HG02588 (cell line): ENCODE data around the gene TLE1.
"Not testable (repeated sequence)": the region's sequence is repeated elsewhere in the genome, so short reads cannot be mapped to it uniquely, and the experiment has no call there.

Source experiments
- ATAC-seq: cut with Tn5 transposase; IDR thresholded peaks from one replicate; pipeline ENCODE4 v1.9.1; 2021; ENCODE audit warnings: mild to moderate bottlenecking, moderate library complexity; ENCODE audit not compliant: unreplicated experiment

The TLE1 gene

GRCh38 chr9:81623778-81624177 lies 65.6 kb downstream of the TLE1 start:
- ATAC-seq = no peak

- ATAC-seq = no peak
Observed at GRCh38 chr9:81622471-81623255, 66.7 kb downstream of the TLE1 start.

DNA sequence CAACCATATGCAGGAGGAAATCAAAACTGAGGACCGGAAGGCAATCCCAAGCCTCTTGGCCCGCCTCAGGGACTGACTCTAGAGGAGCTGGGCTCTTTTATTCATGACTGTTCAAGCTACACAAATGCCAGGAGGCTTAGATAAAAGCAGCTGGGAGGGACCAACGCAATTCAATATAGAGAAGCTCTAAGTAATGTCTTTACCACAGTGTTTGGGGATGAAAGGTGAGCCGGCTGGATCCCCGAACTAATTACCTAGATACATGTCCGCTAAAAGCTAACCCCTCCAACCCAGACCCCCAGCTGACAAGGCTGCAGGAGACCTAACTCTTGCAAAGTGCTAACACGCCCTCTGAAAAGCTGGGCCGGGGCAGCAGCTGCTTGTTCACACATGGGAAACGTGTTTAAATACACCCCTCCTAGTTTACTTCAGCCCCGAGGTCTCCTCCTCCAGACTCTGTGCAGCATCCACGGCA lies 67.5 kb downstream of the TLE1 start:
- no peak for ATAC-seq

DNA sequence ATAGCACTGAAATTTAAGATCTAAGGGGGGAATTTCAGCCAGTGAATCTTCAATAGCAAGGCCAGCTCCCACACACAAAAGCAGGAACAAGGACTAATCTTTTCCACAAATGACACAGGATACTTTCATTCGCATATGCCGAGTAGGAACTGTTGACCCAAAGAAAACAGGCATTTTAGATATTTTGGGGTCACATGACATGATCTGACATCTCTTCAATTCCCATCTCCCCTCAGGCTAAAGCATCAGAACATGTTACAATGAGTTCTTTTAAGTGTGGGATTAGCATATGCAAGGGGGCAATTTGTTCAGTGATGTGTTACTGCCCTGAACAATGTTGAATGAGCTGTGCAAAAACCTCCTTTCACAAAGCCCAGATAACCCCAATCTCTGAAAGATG lies 68.2 kb downstream of the TLE1 start:
- no peak for ATAC-seq

DNA sequence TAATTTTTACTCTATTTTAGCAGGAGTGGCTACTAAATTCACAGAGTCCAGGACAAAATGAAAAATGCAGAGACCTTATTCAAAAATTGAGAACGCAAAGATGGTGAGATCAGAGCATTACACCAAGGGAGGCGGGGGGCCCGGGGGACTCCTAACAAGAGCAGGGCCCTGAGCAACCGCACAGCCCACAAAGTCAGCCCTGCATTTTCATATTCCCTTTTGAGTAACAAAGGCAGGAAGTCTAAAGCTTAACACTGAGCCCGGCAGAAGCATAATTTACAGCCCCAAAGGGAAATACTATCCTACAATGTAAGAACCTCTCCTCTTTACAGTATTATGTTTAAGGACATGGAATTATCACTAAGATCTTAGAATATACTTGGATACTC lies 69.4 kb downstream of the TLE1 start:
- peak; percentile 62 for ATAC-seq

DNA sequence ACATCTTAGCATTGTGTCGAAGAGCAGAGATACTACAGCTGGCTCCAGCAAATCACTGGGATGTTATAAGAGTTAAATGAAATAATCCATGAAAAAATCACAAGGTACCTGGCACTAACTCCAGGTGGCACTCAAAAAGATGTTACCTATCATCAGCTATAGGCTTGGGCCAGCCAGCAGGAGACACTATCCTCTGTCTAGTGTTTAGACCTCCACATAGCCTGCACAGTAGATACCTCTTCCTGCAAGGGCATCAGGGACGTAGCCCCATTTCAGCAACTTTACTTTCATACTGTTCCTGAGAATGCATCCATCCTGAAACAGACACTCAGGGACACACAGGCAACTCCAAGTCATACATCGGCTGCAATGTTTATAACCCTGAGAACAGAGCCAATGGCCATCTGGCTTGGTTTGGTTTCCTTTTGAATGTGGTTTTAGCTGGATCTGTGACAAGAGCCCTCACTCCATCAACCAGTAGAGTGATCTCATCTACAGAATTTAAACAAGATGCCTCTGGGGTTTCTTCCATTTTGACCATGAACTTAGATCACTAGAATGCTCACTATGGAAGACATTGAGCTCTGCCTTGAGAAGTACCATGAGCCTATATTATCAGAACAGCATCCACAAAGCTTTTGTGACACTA lies 69.9 kb downstream of the TLE1 start:
- ATAC-seq = peak; percentile 63

GRCh38 chr9:81618923-81619322 lies 70.4 kb downstream of the TLE1 start:
- ATAC-seq = no peak

DNA sequence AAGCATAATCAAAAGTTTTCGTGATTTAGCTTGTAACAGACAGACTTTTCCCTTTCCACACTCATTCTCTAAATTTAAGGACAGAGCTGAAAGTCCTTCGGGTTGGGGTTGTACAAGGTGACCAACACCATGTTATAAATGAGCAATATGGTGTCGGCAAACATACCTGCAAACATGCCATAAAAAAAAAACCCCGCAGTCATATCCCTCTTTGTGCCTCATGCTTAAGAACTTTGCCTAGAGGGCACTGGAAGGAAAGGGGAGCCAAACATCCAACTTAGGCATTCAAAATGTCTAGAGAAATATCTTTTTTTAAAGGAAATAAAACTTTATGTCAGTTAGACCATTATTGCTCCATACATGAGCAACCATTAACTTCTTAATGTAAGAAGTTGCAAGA lies 73.2 kb downstream of the TLE1 start:
- ATAC-seq = no peak

GRCh38 chr9:81614335-81614734 lies 75.0 kb downstream of the TLE1 start:
- ATAC-seq = no peak

DNA sequence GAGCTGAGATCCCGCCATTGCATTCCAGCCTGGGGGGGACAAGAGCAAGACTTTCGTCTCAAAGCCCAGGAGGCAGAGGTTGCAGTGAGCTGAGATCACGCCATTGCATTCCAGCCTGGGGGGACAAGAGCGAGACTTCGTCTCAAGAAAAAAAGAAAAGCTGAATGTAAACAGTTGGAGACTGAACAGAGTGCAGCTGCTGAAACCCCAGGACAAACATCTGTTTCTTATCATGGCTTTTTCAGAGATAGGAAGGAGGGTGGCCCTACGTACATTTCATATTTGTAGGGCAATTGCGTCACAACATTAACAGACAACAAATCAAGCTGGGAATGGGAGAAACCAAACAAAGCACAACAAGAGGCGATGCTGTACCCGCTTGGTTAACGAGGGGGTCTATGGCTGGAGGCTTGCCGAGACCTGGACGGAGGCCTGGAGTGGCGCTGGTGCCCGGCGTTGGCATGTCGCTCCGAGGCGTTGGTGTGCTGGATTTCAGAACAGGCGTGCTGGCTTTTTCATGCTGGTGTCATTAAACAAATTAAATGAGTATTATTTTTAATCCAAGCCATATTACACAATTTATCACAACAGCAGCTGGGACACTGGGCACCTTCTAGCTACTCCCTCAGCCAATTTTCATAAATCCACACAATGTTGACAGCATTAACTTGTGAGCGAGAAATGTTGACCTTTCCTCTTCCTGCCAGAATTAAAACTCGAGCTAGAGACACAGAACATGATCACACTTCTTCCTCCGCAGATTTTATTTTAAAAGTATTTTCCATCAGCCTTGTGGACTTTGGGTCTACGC lies 76.1 kb downstream of the TLE1 start:
- no peak for ATAC-seq

GRCh38 chr9:81611664-81612063 lies 77.7 kb downstream of the TLE1 start:
- no peak for ATAC-seq

GRCh38 chr9:81610740-81611107 lies 78.6 kb downstream of the TLE1 start:
- ATAC-seq = no peak

- ATAC-seq = no peak
Observed at GRCh38 chr9:81609782-81610739, 79.3 kb downstream of the TLE1 start.

DNA sequence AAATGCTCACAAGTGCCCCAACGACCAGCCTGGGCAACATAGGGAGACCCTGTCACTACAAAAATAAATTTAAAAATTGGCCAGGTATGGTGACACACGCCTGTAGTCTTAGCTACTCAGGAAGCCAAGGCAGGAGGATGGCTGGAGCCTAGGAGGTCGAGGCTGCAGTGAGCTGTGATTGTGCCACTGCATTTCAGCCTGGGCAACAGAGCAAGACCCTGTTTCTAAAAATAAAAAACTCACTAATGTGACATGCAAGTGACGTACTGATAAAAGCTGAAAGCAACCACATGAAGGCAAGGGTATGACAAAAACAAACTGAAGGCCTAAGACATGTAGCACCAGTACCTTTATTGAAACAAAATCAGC lies 81.1 kb downstream of the TLE1 start:
- ATAC-seq = no peak

DNA sequence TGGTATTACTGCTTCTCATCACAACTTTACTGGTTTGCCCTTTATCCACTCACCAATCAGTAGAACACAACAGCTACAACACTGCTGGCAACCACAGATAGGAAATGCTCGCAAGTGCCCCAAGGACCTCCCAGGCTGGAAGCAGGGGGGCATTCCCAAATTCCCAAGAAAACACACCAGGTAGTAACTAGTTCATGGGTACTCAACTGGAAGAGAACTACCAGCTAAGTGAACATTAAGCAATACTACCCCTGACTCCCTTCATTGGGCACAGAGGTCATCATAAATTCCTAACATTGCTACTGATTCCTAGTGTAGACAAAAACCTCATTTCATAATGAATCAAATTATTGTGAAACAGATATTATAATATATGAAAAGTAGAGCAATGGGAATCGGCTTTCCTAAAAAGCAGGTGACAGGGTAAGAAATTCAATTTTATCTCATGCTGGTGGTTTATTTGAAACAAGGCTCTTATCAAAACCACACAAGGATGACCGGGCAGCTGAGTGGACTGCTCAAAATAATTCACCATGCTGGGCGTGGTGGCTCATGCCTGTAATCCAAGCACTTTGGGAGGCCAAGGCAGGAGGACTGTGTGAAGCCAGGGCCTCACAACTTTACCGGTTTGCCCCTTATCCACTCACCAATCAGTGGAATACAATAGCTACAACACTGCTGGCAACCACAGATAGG lies 81.6 kb downstream of the TLE1 start:
- no peak for ATAC-seq

DNA sequence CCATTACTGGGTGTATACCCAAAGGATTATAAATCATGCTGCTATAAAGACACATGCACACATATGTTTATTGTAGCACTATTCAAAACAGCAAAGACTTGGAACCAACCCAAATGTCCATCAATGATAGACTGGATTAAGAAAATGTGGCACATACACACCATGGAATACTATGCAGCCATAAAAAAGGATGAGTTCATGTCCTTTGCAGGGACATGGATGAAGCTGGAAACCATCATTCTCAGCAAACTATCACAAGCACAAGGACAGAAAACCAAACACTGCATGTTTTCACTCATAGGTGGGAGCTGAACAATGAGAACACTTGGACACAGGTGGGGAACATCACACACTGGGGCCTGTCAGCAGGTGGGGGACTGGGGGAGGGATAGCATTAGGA lies 83.1 kb downstream of the TLE1 start:
- not testable (repeated sequence) for ATAC-seq

DNA sequence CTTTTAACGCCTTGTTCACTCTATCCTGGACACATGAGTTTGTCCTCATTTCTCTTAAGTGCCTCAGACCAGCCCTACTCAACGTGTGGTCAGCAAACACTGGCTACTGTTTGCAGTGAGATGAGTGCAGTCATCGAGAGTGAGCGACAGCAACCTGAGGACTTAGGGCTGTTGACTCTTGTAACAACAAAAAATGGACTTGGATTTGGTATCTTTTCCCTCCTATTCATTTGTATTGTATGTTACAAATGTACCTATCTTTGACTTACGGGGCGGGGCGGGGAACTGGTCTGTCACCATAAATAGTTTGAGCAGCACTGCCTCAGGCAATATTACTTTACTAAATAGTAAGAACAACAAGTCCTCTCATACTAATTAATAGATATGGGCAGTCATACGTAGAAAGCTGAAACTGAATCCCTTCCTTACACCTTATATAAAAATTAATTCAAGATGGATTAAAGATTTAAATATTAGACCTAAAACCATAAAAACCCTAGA lies 84.1 kb downstream of the TLE1 start:
- ATAC-seq = no peak

GRCh38 chr9:81604306-81605169 lies 84.8 kb downstream of the TLE1 start:
- ATAC-seq = no peak
